ENCODE results near the gene EHBP1L1. TPM values are rescaled to one million over a fixed set of nuclear protein-coding genes. Genes with fewer than 3 reads are reported as not detected.

The EHBP1L1 gene
- total RNA-seq, 2 experiments from 2014 or later: 94.0 to 99.4 TPM

DNA sequence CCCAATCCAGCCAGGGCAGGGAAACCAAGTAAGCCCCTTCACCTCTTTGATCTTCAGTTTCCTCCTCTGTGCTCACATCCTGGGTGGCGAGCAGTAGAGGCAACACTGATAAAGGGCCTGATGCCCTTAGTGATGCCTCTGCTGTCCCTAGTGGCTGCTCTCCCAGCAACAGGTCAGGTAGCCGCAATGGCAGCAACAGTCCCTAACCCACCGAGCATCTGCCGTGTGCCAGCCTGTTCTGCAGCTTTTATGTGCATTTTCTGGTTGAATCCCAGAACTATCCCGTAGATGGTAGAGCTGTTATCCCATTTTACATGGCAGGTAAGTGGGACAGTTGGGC lies 45.7 kb upstream of the EHBP1L1 start:
- Mint-ChIP-seq H3K9me3 (no peaks in the 10 kb centered on the region), H3K27me3 (no peaks in the 10 kb centered on the region), H3K4me3 (no peak overlapping the region), H3K4me1 (ENCODE audit: low read depth) (peaks cover 34% of the 10 kb centered on the region), H3K27ac (peak overlapping the region; percentile 75), H3K36me3 (ENCODE audit: low read depth) (peaks cover 45% of the 10 kb centered on the region)
- intact Hi-C loops (cut with micrococcal nuclease): no loop called here
- POLR2A ChIA-PET: interaction anchor here (0.6 to 1.7 kb wide), 9 partner anchors 10 to 111 kb away, joined by 3 to 9 read pairs (median 3); partner anchors contain the start of gene EHBP1L1
- DNase-seq: peak; percentile 66
- CTCF ChIA-PET: interaction anchor here (0.7 to 5.6 kb wide), 4 partner anchors 11 to 305 kb away, joined by 3 to 47 read pairs (median 3); no protein-coding TSS in a partner anchor
- peak; percentile 85 for ATAC-seq
- TF ChIP-seq, protein P1, sequence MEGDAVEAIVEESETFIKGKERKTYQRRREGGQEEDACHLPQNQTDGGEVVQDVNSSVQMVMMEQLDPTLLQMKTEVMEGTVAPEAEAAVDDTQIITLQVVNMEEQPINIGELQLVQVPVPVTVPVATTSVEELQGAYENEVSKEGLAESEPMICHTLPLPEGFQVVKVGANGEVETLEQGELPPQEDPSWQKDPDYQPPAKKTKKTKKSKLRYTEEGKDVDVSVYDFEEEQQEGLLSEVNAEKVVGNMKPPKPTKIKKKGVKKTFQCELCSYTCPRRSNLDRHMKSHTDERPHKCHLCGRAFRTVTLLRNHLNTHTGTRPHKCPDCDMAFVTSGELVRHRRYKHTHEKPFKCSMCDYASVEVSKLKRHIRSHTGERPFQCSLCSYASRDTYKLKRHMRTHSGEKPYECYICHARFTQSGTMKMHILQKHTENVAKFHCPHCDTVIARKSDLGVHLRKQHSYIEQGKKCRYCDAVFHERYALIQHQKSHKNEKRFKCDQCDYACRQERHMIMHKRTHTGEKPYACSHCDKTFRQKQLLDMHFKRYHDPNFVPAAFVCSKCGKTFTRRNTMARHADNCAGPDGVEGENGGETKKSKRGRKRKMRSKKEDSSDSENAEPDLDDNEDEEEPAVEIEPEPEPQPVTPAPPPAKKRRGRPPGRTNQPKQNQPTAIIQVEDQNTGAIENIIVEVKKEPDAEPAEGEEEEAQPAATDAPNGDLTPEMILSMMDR (IDR thresholded peaks at IDR 0.05): peak; percentile 24

DNA sequence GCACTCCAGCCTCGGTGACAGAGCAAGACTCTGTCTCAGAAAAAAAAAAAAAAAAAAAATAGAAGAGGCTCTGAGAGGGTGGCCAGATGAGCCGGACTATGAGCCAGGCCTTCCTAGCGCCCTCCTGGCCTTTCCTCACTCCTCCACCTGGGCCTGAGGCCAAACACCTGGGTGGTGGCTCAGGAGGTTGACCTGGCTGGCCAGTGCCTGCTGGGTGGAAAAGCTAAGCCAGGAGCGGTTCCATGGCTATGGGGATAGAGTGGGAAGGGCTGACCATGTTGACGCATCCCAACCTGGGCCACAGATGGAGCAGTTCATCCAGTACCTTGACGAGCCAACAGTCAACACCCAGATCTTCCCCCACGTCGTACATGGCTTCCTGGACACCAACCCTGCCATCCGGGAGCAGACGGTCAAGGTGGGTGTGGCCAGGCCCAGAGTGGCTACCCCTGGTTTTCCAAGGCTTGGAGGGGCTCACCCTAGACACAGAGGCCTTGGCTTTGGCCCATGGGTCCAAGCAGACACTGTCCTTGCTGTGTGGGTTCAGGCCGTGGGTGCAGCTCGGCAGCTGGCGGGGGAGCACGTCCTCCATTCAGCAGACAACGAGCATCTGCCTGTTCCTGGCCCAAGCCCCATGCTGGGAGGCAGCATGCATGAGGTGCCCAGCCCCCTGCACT lies 43.3 kb upstream of the EHBP1L1 start:
- no peaks in the 10 kb centered on the region for H3K9me3 Mint-ChIP-seq
- peaks cover 33% of the 10 kb centered on the region for H3K36me3 Mint-ChIP-seq (ENCODE audit: low read depth)
- peaks cover 18% of the 10 kb centered on the region for H3K4me1 Mint-ChIP-seq (ENCODE audit: low read depth)
- no peaks in the 10 kb centered on the region for H3K27me3 Mint-ChIP-seq
- POLR2A ChIA-PET: no interaction called here
- no peak for ATAC-seq
- TF ChIP-seq, protein P1 (IDR thresholded peaks at IDR 0.05): no peak
- DNase-seq: no peak
- CTCF ChIA-PET: interaction anchor here (0.9 to 5.6 kb wide), 2 partner anchors 8 to 56 kb away, joined by 3 to 47 read pairs; no protein-coding TSS in a partner anchor
- no peak overlapping the region for H3K4me3 Mint-ChIP-seq
- intact Hi-C loops (cut with micrococcal nuclease): no loop called here
- H3K27ac Mint-ChIP-seq: no peak overlapping the region

DNA sequence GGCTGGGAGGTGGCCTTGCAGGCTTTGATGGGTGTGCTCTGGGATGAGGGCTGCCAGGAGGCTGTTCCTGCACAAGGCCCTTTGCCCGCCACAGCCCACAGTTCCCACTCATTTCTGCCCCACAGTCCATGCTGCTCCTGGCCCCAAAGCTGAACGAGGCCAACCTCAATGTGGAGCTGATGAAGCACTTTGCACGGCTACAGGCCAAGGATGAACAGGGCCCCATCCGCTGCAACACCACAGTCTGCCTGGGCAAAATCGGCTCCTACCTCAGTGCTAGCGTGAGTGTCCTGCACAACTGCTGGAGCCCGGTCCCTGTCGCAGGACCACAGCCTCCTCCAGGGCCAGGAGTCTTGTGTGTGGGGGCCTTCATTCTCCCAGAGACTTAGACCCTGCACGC lies 40.8 kb upstream of the EHBP1L1 start:
- H3K27ac Mint-ChIP-seq: no peak overlapping the region
- POLR2A ChIA-PET: interaction anchor here (1.5 to 3.9 kb wide), 2 partner anchors 9 to 134 kb away, joined by 4 to 18 read pairs; partner anchors contain the start of gene SCYL1
- ATAC-seq: no peak

DNA sequence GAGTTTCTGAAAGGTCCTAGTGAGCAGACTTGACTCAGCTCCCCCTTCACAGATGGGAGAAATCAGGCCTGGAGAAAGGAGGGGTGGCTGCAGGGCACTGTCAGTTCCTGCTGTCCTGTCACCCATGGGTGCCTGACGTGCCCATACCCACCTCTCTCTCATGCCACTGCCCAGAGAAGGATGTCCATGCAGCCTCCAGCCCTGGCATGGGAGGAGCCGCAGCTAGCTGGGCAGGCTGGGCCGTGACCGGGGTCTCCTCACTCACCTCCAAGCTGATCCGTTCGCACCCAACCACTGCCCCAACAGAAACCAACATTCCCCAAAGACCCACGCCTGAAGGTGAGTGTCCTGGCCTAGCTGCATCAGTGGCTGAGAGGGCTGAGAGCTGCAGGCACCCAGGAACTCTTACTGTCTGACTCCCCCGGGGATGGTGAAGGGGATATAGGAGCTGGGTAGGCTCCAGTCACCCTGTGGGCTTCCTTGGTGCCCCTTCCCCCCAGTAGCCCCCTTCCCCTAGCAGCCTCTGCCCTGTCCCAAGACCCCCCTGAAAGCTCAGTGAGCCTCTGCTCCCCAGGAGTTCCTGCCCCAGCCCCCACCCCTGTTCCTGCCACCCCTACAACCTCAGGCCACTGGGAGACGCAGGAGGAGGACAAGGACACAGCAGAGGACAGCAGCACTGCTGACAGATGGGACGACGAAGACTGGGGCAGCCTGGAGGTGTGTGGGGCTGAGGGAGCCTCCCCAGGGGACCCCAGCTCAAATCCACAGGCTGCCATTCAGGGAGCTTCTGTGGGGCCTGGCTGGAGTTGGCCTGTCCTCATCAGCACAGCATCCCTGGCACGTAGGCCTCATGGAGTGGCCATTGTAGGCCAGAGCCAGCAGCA lies 39.2 kb upstream of the EHBP1L1 start:
- no peaks in the 10 kb centered on the region for H3K9me3 Mint-ChIP-seq

More for the DNA sequence above, 40.8 kb upstream of the EHBP1L1 start:
- intact Hi-C loops (cut with micrococcal nuclease): no loop called here
- no peak for DNase-seq
- Mint-ChIP-seq H3K36me3 (ENCODE audit: low read depth) (peaks cover 24% of the 10 kb centered on the region), H3K27me3 (no peaks in the 10 kb centered on the region), H3K9me3 (no peaks in the 10 kb centered on the region), H3K4me3 (no peak overlapping the region), H3K4me1 (ENCODE audit: low read depth) (peaks cover 3% of the 10 kb centered on the region)
- TF ChIP-seq, protein P1 (IDR thresholded peaks at IDR 0.05): no peak
- CTCF ChIA-PET: no interaction called here

More for the DNA sequence above, 39.2 kb upstream of the EHBP1L1 start:
- Mint-ChIP-seq H3K27ac (peak overlapping the region; percentile 0), H3K4me3 (no peak overlapping the region), H3K27me3 (no peaks in the 10 kb centered on the region), H3K4me1 (ENCODE audit: low read depth) (peaks cover 7% of the 10 kb centered on the region), H3K36me3 (ENCODE audit: low read depth) (peaks cover 13% of the 10 kb centered on the region)
- no peak for DNase-seq
- intact Hi-C loops (cut with micrococcal nuclease): no loop called here
- TF ChIP-seq, protein P1 (IDR thresholded peaks at IDR 0.05): no peak
- POLR2A ChIA-PET: interaction anchor here (0.8 to 3.9 kb wide), 5 partner anchors 9 to 114 kb away, joined by 3 to 18 read pairs (median 3); partner anchors contain the start of genes MALAT1 and SCYL1
- CTCF ChIA-PET: interaction anchor here (1.0 to 1.4 kb wide), 3 partner anchors 9 to 57 kb away, joined by 3 to 5 read pairs (median 3); no protein-coding TSS in a partner anchor
- ATAC-seq: no peak

Data from activated CD8-positive, alpha-beta T cell treated with anti-CD3 and anti-CD28 coated beads for 36 hours (primary cell).